KMS-11 (cell line): Measurements from ENCODE around the gene DARS2.

ENCODE experiments used
- H2AFZ ChIP-seq: fragments of 200-600 bp; sonication (generic); 2 replicates; pipeline ENCODE4 v1.6.1; 2016; ENCODE audit warnings: antibody characterized with exemption, mixed run types, low read depth
- H3K27ac ChIP-seq: fragments of 200-600 bp; sonication (generic); 2 replicates; pipeline ENCODE4 v1.6.1; 2016; ENCODE audit warnings: mild to moderate bottlenecking, mixed run types
- H3K27me3 ChIP-seq: fragments of 200-600 bp; sonication (generic); 2 replicates; pipeline ENCODE4 v1.6.1; 2017; ENCODE audit warnings: mild to moderate bottlenecking, low read depth, mixed run types, moderate library complexity; ENCODE audit not compliant: insufficient read depth
- H3K36me3 ChIP-seq: fragments of 200-600 bp; sonication (generic); 2 replicates; pipeline ENCODE4 v1.6.1; 2017; ENCODE audit warnings: mild to moderate bottlenecking, mixed run types; ENCODE audit not compliant: insufficient read depth
- H3K4me1 ChIP-seq: fragments of 200-600 bp; sonication (generic); 2 replicates; pipeline ENCODE4 v1.6.1; 2016; ENCODE audit warnings: mild to moderate bottlenecking, low read depth, mixed run types; ENCODE audit not compliant: poor library complexity, severe bottlenecking
- H3K4me2 ChIP-seq: fragments of 200-600 bp; sonication (generic); 2 replicates; pipeline ENCODE4 v1.7.0; 2016; ENCODE audit warnings: mild to moderate bottlenecking, mixed run types
- H3K4me3 ChIP-seq: fragments of 200-600 bp; sonication (generic); IDR thresholded peaks from 2 replicates; pipeline ENCODE4 v1.6.1; 2017; ENCODE audit warnings: low read depth, low read length, mixed read lengths; ENCODE audit not compliant: insufficient read depth
- H3K79me2 ChIP-seq: fragments of 200-600 bp; sonication (generic); 2 replicates; pipeline ENCODE4 v1.6.1; 2016; ENCODE audit warnings: low read depth, mixed run types; ENCODE audit not compliant: insufficient read depth
- H3K9ac ChIP-seq: fragments of 200-600 bp; sonication (generic); 2 replicates; pipeline ENCODE4 v1.6.1; 2016; ENCODE audit warnings: mild to moderate bottlenecking, mixed run types
- H4K20me1 ChIP-seq: fragments of 200-600 bp; sonication (generic); 2 replicates; pipeline ENCODE4 v1.6.1; 2016; ENCODE audit warnings: mild to moderate bottlenecking, mixed run types; ENCODE audit not compliant: insufficient read depth
- CTCF ChIP-seq: fragments of 200-600 bp; sonication (generic); conservative IDR thresholded peaks from 2 replicates; pipeline ENCODE4 v1.6.1; 2017; ENCODE audit warnings: low read depth, mild to moderate bottlenecking, antibody characterized with exemption, low read length, moderate library complexity, mixed read lengths

Gene DARS2

GRCh38 chr1:173903827-173904531 is 79.5 kb downstream of the DARS2 start:
- no peak for TF ChIP-seq CTCF
- no peak overlapping the region for H3K27ac ChIP-seq
- peaks cover 15% of the 10 kb centered on the region for H3K4me1 ChIP-seq
- no peaks in the 10 kb centered on the region for H3K36me3 ChIP-seq
- H3K27me3 ChIP-seq, result no peaks in the 10 kb centered on the region
- H3K4me2 ChIP-seq, result no peak overlapping the region
- no peaks in the 10 kb centered on the region for H4K20me1 ChIP-seq
- H3K4me3 ChIP-seq, result no peak overlapping the region
- no peak overlapping the region for H3K9ac ChIP-seq
- no peak overlapping the region for H2AFZ ChIP-seq
- no peaks in the 10 kb centered on the region for H3K79me2 ChIP-seq
